Aorta (tissue), 5 donors: ENCODE data around the gene C12orf54. TPM values are rescaled to one million over a fixed set of nuclear protein-coding genes. Genes with fewer than 3 reads are reported as not detected.
"Not testable (repeated sequence)": the region's sequence is repeated elsewhere in the genome, so short reads cannot be mapped to it uniquely, and the experiment has no call there.

Source experiments
- ATAC-seq: fragments of 200-7000 bp; cut with Tn5 transposase; one replicate; pipeline ENCODE4 v1.9.1; 2022; ENCODE audit warnings: moderate library complexity; ENCODE audit not compliant: low FRiP score
- DNase-seq, 2 donors: peaks; one replicate each; pipeline ENCODE4 v3.0.0-alpha.2; 2020
- H3K27ac ChIP-seq, 2 donors: one replicate each; pipeline ENCODE4 v1.5.1; 2013; ENCODE audit warnings: low read length in 2 of 2, mild to moderate bottlenecking in 2 of 2, moderate library complexity in 2 of 2, control low read depth in 1 of 2, inconsistent platforms in 1 of 2, low read depth in 1 of 2
- H3K27me3 ChIP-seq, 2 donors: one replicate each; pipeline ENCODE4 v1.6.1; 2013; ENCODE audit warnings: control low read depth in 1 of 2, low read length in 1 of 2, mild to moderate bottlenecking in 1 of 2, moderate library complexity in 1 of 2; ENCODE audit not compliant: insufficient read depth in 2 of 2, control insufficient read depth in 1 of 2
- H3K36me3 ChIP-seq, 2 donors: one replicate each; pipeline ENCODE4 v1.6.1; 2013; ENCODE audit warnings: control low read depth in 1 of 2, low read length in 1 of 2, mild to moderate bottlenecking in 1 of 2; ENCODE audit not compliant: insufficient read depth in 2 of 2, control insufficient read depth in 1 of 2
- H3K4me1 ChIP-seq, 2 donors: one replicate each; pipeline ENCODE4 v1.6.1; 2013; ENCODE audit warnings: low read length in 2 of 2, control low read depth in 1 of 2, mild to moderate bottlenecking in 1 of 2, moderate library complexity in 1 of 2; ENCODE audit not compliant: insufficient read depth in 2 of 2, control insufficient read depth in 1 of 2
- H3K4me3 ChIP-seq, 2 donors: one replicate each; pipeline ENCODE4 v1.5.1; 2013; ENCODE audit warnings: low read length in 2 of 2, control low read depth in 1 of 2, mild to moderate bottlenecking in 1 of 2
- H3K9me3 ChIP-seq: one replicate; pipeline ENCODE4 v1.6.1; 2013; ENCODE audit warnings: mild to moderate bottlenecking, low read length; ENCODE audit not compliant: control insufficient read depth
- WGBS, 2 donors: extraction: QIAGEN DNeasy Blood & Tissue Kit; methylation state at CpG; one replicate each; pipeline ENCODE4 v1.1.7; 2013; 5-methylcytosine and 5-hydroxymethylcytosine counted together
- intact Hi-C, 2 donors: fragments of 100-400 bp; cut with DNase I; formaldehyde crosslinking; loops; one replicate each; pipeline versions ENCODE4 v1.14.2 to v1.15.0; 2022
- long read RNA-seq, 2 donors: library from polyadenylated mRNA; unstranded; transcript quantifications; one replicate each; pipeline ENCODE4 v2.0.0, GENCODE V29; 2020 to 2021
- polyA plus RNA-seq, 2 donors: library from polyadenylated mRNA; stranded (reverse); fragments of 200-250 nt; gene quantifications; one replicate each; pipeline ENCODE4 v1.2.3, GENCODE V29; 2013
- total RNA-seq, 2 donors: library from RNA; stranded (reverse); fragmentation: NEBNext Ultra II Directional; extraction: Animal tissue kit (Norgen Biotek cat#: 25700); gene quantifications; one replicate each; pipeline ENCODE4 v1.2.1, GENCODE V29; 2021
- donor health status: healthy with polysubstance abuse.
- donor health status: Bipolar disorder and iron deficiency.
- donor health status: DM: no; HTN: no; CAD: no.
- donor health status: DM: no; HTN: no; CAD: no.
- donor health status: DM: yes; HTN: yes; CAD: no.

C12orf54 gene
- total RNA-seq (under 1 TPM in 1 of 2 donors, not detected in 1; 0.65 TPM), polyA plus RNA-seq (1 to 10 TPM in 1 of 2 donors, not detected in 1; 2.5 TPM)
- long read RNA-seq, donor 1: 0 reads
- long read RNA-seq, donor 2: 0 reads

GRCh38 chr12:48482198-48482597 is at the start of gene C12orf54:
Gene C12orf54, plus strand, starts transcription at chr12:48482498. Its CDS starts 799 bp downstream, at chr12:48483297.
- 88 to 93% methylated on average over 2 of the region's 2 CpGs for WGBS, 2 donors
- no peaks in the 10 kb centered on the region for H3K9me3 ChIP-seq
- H3K4me3 ChIP-seq: no peak within 1 kb of the TSS
- no peak within 1 kb of the TSS for H3K27ac ChIP-seq
- DNase-seq (no peak), ATAC-seq (no peak)
- intact Hi-C loops: loop anchor here in 1 of 2 donors (10.0 kb wide), 1 partner anchor 57 kb away; no protein-coding TSS in a partner anchor
- H3K36me3 ChIP-seq: no peaks in the 10 kb centered on the region
- no peaks in the 10 kb centered on the region for H3K4me1 ChIP-seq
- peaks cover 0 to 2% of the 10 kb centered on the region in 2 donors for H3K27me3 ChIP-seq

- intact Hi-C loops, H3K27me3 ChIP-seq, H3K27ac ChIP-seq, ATAC-seq, H3K36me3 ChIP-seq, H3K9me3 ChIP-seq, H3K4me1 ChIP-seq, DNase-seq, H3K4me3 ChIP-seq: not testable (repeated sequence)
- 87 to 93% methylated on average over 10 of the region's 10 CpGs for WGBS, 2 donors
Measured at GRCh38 chr12:48434016-48434415, 48.3 kb upstream of the C12orf54 start.

GRCh38 chr12:48441069-48441468 is 41.2 kb upstream of the C12orf54 start:
- ATAC-seq (no peak), DNase-seq (no peak)
- Histone ChIP-seq H3K9me3 (no peaks in the 10 kb centered on the region), H3K36me3 (no peaks in the 10 kb centered on the region), H3K4me1 (no peaks in the 10 kb centered on the region), H3K27ac (no peak overlapping the region), H3K27me3 (no peaks in the 10 kb centered on the region), H3K4me3 (no peak overlapping the region)
- intact Hi-C loops: no loop called here
- 68 to 70% methylated on average over 7 of the region's 7 CpGs for WGBS, 2 donors

GRCh38 chr12:48442179-48442847 is 40.0 kb upstream of the C12orf54 start:
- H3K36me3 ChIP-seq: no peaks in the 10 kb centered on the region
- no peaks in the 10 kb centered on the region for H3K27me3 ChIP-seq
- ATAC-seq: no peak
- no peaks in the 10 kb centered on the region for H3K9me3 ChIP-seq
- WGBS, 2 donors: 91 to 96% methylated on average over 3 of the region's 3 CpGs
- H3K4me1 ChIP-seq: no peaks in the 10 kb centered on the region
- DNase-seq: no peak
- intact Hi-C loops: no loop called here
- H3K27ac ChIP-seq: no peak overlapping the region
- no peak overlapping the region for H3K4me3 ChIP-seq

GRCh38 chr12:48445538-48445937 is 36.8 kb upstream of the C12orf54 start:
- no peak overlapping the region for H3K27ac ChIP-seq
- no peaks in the 10 kb centered on the region for H3K4me1 ChIP-seq
- no peaks in the 10 kb centered on the region for H3K27me3 ChIP-seq
- ATAC-seq: no peak
- intact Hi-C loops: no loop called here
- 80% methylated on average over 3 of the region's 3 CpGs for WGBS, 2 donors
- no peak overlapping the region for H3K4me3 ChIP-seq
- H3K9me3 ChIP-seq: no peaks in the 10 kb centered on the region
- H3K36me3 ChIP-seq: no peaks in the 10 kb centered on the region
- DNase-seq: no peak

GRCh38 chr12:48446161-48446776 is 36.0 kb upstream of the C12orf54 start:
- Histone ChIP-seq H3K9me3 (no peaks in the 10 kb centered on the region), H3K4me1 (no peaks in the 10 kb centered on the region), H3K4me3 (no peak overlapping the region), H3K36me3 (no peaks in the 10 kb centered on the region), H3K27ac (no peak overlapping the region), H3K27me3 (no peaks in the 10 kb centered on the region)
- ATAC-seq: no peak
- intact Hi-C loops: no loop called here
- DNase-seq: no peak
- 43 to 52% methylated on average over 4 of the region's 4 CpGs for WGBS, 2 donors

GRCh38 chr12:48447755-48448154 is 34.5 kb upstream of the C12orf54 start:
- H3K4me1 ChIP-seq: no peaks in the 10 kb centered on the region
- 57% methylated on average over 1 of the region's 1 CpG for WGBS, 2 donors
- H3K4me3 ChIP-seq: no peak overlapping the region
- no peaks in the 10 kb centered on the region for H3K9me3 ChIP-seq
- no peaks in the 10 kb centered on the region for H3K36me3 ChIP-seq
- DNase-seq (no peak), ATAC-seq (no peak)
- H3K27ac ChIP-seq: no peak overlapping the region
- intact Hi-C loops: no loop called here
- no peaks in the 10 kb centered on the region for H3K27me3 ChIP-seq

- ATAC-seq (no peak), DNase-seq (no peak)
- Histone ChIP-seq H3K36me3 (no peaks in the 10 kb centered on the region), H3K4me3 (no peak overlapping the region), H3K4me1 (no peaks in the 10 kb centered on the region), H3K9me3 (peaks cover 1% of the 10 kb centered on the region), H3K27ac (no peak overlapping the region), H3K27me3 (no peaks in the 10 kb centered on the region)
- intact Hi-C loops: no loop called here
- WGBS, 2 donors: 87 to 95% methylated on average over 1 of the region's 1 CpG
Measured at GRCh38 chr12:48451372-48451771, 30.9 kb upstream of the C12orf54 start.

- H3K4me3 ChIP-seq, H3K9me3 ChIP-seq, intact Hi-C loops: not testable (repeated sequence)
Measured at GRCh38 chr12:48452961-48453360, 29.3 kb upstream of the C12orf54 start.

More at GRCh38 chr12:48452961-48453360, 29.3 kb upstream of the C12orf54 start:
- H3K27ac ChIP-seq, ATAC-seq, H3K36me3 ChIP-seq, H3K27me3 ChIP-seq, H3K4me1 ChIP-seq, DNase-seq: not testable (repeated sequence)
- 93% methylated on average over 2 of the region's 2 CpGs for WGBS, 2 donors
